ENCODE results near the gene H1-8.
"Not testable (repeated sequence)": the region's sequence is repeated elsewhere in the genome, so short reads cannot be mapped to it uniquely, and the experiment has no call there.

The H1-8 gene

DNA sequence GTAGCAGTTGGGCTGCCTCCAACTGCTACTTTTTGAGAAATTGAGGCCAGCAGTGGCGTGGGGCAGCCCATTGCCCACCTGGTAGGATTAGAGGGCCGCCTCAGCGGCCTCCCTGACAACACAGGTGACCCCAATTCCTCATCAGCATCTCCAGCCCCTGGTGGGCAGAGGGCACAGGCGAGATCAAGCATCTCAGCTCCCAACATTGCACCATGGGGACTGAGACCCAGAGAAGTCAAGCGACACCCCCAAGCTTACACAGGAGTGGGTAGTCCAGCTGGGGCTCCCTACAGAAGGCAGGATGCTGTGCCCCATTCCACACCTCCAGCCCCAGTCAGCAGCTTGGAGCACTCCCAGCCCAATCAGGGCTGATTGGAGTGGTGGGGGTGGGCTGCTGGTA, 228 bp upstream of the H1-8 start:
- H3K4me3 ChIP-seq (ENCODE audit: control insufficient read depth, low read depth, low read length), result no peak overlapping the region
- TF ChIP-seq, protein P1, sequence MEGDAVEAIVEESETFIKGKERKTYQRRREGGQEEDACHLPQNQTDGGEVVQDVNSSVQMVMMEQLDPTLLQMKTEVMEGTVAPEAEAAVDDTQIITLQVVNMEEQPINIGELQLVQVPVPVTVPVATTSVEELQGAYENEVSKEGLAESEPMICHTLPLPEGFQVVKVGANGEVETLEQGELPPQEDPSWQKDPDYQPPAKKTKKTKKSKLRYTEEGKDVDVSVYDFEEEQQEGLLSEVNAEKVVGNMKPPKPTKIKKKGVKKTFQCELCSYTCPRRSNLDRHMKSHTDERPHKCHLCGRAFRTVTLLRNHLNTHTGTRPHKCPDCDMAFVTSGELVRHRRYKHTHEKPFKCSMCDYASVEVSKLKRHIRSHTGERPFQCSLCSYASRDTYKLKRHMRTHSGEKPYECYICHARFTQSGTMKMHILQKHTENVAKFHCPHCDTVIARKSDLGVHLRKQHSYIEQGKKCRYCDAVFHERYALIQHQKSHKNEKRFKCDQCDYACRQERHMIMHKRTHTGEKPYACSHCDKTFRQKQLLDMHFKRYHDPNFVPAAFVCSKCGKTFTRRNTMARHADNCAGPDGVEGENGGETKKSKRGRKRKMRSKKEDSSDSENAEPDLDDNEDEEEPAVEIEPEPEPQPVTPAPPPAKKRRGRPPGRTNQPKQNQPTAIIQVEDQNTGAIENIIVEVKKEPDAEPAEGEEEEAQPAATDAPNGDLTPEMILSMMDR (conservative IDR thresholded peaks at IDR 0.05; ENCODE audit: control insufficient read depth, insufficient read depth, low read depth, low read length), result no peak
- DNase-seq (ENCODE audit: low read depth), result no peak

DNA sequence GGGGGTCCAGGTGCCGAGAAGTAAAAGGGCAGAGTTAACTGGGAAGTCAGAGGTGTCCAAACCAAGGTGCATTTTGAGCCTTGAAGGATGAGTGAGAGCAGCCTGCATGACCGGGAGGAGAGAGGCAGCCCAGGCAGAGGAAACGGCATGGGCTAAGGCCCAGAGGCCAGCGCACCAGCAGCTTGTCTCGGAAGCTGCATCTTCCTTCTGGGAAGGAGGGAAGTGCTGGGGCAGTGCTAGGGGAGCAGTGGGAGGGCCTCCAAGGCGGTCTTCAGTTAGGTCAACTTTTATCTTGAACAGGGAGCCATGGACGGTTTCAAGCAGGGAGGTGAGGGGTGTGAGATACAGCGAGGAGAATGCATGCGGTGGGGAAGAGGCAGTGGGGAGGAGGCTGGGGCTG, 1.0 kb downstream of the H1-8 start:
- TF ChIP-seq, protein P1 (conservative IDR thresholded peaks at IDR 0.05; ENCODE audit: control insufficient read depth, insufficient read depth, low read depth, low read length), result no peak
- no peak overlapping the region for H3K4me3 ChIP-seq (ENCODE audit: control insufficient read depth, low read depth, low read length)
- DNase-seq (ENCODE audit: low read depth), result no peak

DNA sequence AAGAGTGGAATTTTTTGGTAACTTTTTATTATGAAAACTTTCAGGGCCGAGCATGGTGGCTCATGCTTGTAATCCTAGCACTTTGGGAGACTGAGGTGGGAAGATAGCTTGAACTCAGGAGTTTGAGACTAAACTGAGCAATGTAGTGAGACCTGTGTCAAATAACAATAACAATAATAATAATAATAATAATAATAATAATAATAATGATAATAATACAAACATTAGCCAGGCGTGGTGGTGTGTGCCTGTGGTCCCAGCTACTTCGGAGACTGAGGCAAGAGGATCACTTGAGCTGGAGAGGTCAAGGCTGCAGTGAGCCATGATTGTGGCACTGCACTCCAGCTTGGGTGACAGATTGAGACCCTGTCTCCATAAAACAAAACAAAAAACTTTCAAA, 3.0 kb downstream of the H1-8 start:
- not testable (repeated sequence) for DNase-seq (ENCODE audit: low read depth); H3K4me3 ChIP-seq (ENCODE audit: control insufficient read depth, low read depth, low read length)

DNA sequence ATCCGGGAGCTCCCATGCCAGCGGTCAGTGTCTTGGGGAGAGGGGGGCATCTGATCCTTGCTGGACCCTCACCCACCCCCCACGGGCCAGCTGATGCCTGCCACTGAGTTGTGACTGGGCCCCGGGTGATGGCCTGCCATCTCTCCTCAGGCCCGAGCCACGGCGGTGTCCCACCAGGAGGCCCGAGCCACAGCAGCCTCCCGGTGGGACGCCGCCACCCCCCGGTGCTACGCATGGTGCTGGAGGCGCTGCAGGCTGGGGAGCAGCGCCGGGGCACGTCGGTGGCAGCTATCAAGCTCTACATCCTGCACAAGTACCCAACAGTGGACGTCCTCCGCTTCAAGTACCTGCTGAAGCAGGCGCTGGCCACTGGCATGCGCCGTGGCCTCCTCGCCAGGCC, 4.3 kb downstream of the H1-8 start:
- TF ChIP-seq, protein P1 (conservative IDR thresholded peaks at IDR 0.05; ENCODE audit: control insufficient read depth, insufficient read depth, low read depth, low read length), result no peak
- H3K4me3 ChIP-seq (ENCODE audit: control insufficient read depth, low read depth, low read length), result no peak overlapping the region
- DNase-seq (ENCODE audit: low read depth), result no peak

DNA sequence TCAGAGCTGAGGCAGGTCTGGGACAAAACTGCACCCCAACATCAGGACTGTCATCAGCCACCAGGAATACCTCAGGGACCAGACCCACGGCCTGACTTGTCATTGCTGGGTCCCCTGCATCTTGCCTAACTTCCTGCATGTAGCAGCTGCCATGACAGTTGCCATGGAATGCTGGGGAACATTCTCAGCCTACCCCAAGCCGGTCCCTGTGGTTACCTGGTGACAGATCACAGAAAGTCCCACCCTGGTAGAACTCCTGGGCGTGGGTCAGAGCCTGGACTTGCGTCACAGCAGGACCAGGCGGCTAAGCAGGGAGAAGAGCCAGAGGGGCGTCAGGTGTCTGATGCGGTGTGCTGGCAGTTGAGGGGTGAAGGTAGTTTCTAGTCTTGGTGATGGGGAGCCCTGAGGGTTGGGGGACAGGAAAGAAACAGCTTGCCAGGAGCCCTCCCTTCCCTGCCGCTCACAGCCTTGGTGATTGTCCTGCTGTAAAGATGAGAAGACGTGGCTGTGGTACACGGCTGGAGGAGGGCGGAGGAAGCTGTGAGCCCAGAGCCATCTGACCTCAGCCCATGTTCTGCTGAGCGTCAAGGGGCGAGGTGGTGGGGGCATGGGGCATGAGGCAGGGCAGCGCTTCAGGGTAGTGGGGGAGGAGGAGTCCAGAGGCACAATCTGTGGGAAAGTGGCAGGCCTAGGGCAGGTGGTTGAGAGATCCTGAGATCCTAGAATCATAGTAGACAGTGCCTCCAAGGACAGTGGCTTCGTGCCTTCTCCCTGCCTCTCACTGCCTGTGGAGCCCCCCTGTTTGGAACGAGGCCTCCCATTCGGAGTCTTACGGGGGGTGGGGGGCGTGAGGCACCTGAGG, 5.4 kb downstream of the H1-8 start:
- TF ChIP-seq, protein P1 (conservative IDR thresholded peaks at IDR 0.05; ENCODE audit: control insufficient read depth, insufficient read depth, low read depth, low read length), result no peak
- no peak overlapping the region for H3K4me3 ChIP-seq (ENCODE audit: control insufficient read depth, low read depth, low read length)
- DNase-seq (ENCODE audit: low read depth), result no peak

DNA sequence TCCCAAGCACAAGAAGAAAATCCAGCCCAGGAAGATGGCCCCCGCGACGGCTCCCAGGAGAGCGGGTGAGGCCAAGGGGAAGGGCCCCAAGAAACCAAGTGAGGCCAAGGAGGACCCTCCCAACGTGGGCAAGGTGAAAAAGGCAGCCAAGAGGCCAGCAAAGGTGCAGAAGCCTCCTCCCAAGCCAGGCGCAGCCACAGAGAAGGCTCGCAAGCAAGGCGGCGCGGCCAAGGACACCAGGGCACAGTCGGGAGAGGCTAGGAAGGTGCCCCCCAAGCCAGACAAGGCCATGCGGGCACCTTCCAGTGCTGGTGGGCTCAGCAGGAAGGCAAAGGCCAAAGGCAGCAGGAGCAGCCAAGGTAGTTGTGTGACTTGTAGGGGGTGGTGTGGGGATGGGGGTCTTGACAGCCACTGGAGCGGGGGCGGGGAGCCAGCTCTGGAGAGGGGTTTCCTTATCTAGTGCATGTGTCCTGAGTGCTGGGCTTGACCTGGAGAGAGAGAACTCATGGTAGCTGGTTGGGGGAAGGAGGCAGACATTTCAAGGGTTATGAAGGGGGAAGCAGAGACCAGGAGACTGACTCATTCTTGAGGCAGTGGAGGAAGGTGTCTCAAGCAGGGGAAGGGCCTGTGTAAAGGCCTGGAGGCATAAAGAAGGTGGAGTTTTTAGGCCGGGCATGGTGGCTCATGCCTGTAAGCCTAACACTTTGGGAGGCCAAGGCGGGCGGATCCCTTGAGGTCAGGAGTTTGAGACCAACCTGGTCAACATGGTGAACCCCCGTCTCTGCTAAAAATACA, 6.2 kb downstream of the H1-8 start:
- DNase-seq (ENCODE audit: low read depth), result no peak
- H3K4me3 ChIP-seq (ENCODE audit: control insufficient read depth, low read depth, low read length), result no peak overlapping the region
- TF ChIP-seq, protein P1 (conservative IDR thresholded peaks at IDR 0.05; ENCODE audit: control insufficient read depth, insufficient read depth, low read depth, low read length), result no peak

DNA sequence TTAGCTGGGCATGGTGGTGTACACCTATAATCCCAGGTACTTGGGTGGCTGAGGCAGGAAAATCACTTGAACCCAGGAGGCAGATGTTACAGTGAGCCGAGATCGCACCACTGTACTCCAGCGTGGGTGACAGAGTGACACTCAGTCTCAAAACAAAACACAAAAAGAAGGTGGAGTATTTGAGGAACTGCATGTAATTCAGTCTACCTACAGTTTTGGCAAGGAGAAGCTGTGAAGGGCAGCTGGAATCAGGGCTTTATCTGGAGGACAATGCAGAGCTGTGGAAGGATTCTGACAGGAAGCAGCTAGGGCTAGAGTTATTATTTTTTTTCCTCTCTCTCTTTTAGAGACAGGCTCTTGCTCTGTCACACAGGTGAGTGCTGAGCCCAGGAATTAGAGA, 6.8 kb downstream of the H1-8 start:
- no peak overlapping the region for H3K4me3 ChIP-seq (ENCODE audit: control insufficient read depth, low read depth, low read length)
- DNase-seq (ENCODE audit: low read depth), result no peak
- TF ChIP-seq, protein P1 (conservative IDR thresholded peaks at IDR 0.05; ENCODE audit: control insufficient read depth, insufficient read depth, low read depth, low read length), result no peak
